HG02981 (cell line): ENCODE data around the gene ANP32E.

Experiments used
- ATAC-seq: cut with Tn5 transposase; IDR thresholded peaks from one replicate; pipeline ENCODE4 v1.9.1; 2021; ENCODE audit warnings: mild to moderate bottlenecking, moderate library complexity; ENCODE audit not compliant: unreplicated experiment

ANP32E gene

GRCh38 chr1:150235852-150236613, at the start of gene ANP32E:
ANP32E (minus strand) TSS chr1:150236112; CDS start chr1:150235786, 326 bp downstream.
- peak; percentile 84 for ATAC-seq

- no peak for ATAC-seq
Measured at GRCh38 chr1:150283260-150283659, 47.3 kb upstream of the ANP32E start.

GRCh38 chr1:150282558-150282958, 46.6 kb upstream of the ANP32E start:
- no peak for ATAC-seq

- peak; percentile 78 for ATAC-seq
Measured at GRCh38 chr1:150281758-150282557, 46.0 kb upstream of the ANP32E start, which contains the start of gene CIART. CIART (plus strand) TSS chr1:150282554; CDS start chr1:150283268, 714 bp downstream.

- no peak for ATAC-seq
Measured at GRCh38 chr1:150281221-150281757, 45.4 kb upstream of the ANP32E start.

- ATAC-seq: no peak
Measured at GRCh38 chr1:150280138-150280707, 44.3 kb upstream of the ANP32E start.

GRCh38 chr1:150273311-150273710, 37.4 kb upstream of the ANP32E start:
- ATAC-seq: no peak

GRCh38 chr1:150271291-150271959, 35.5 kb upstream of the ANP32E start:
- ATAC-seq: no peak

GRCh38 chr1:150269451-150269850, 33.5 kb upstream of the ANP32E start:
- no peak for ATAC-seq

GRCh38 chr1:150268705-150269403, 32.9 kb upstream of the ANP32E start, which contains the start of gene APH1A:
APH1A (minus strand) TSS chr1:150269016; CDS start chr1:150268810, 206 bp downstream.
- ATAC-seq: peak; percentile 86

- ATAC-seq: peak; percentile 27
Measured at GRCh38 chr1:150268340-150268704, 32.4 kb upstream of the ANP32E start.

GRCh38 chr1:150267896-150268295, 32.0 kb upstream of the ANP32E start:
- no peak for ATAC-seq

GRCh38 chr1:150263549-150263948, 27.6 kb upstream of the ANP32E start:
- ATAC-seq: no peak

- ATAC-seq: no peak
Measured at GRCh38 chr1:150262388-150263320, 26.7 kb upstream of the ANP32E start.

GRCh38 chr1:150261367-150261766, 25.5 kb upstream of the ANP32E start:
- no peak for ATAC-seq

GRCh38 chr1:150259758-150260669, 24.1 kb upstream of the ANP32E start:
- ATAC-seq: no peak

- ATAC-seq: no peak
Measured at GRCh38 chr1:150259217-150259616, 23.3 kb upstream of the ANP32E start.
